PC-3 (cell line): Measurements from ENCODE around the gene PLAGL2.

Source experiments
- EZH2 ChIP-seq: fragments of 300-600 bp; sonication (generic); IDR thresholded peaks from one replicate; pipeline ENCODE4 v1.6.1; 2017; ENCODE audit warnings: antibody characterized with exemption, mild to moderate bottlenecking, low read length; ENCODE audit not compliant: unreplicated experiment
- TF ChIP-seq, protein P1 (sequence below): fragments of 300-600 bp; sonication (generic); conservative IDR thresholded peaks from 2 replicates; pipeline ENCODE4 v1.5.1; 2017; ENCODE audit warnings: antibody characterized with exemption, low read depth, mild to moderate bottlenecking, low read length

GRCh38 chr20:32249030-32249738 is 41.6 kb upstream of the PLAGL2 start:
- TF ChIP-seq, protein P1, sequence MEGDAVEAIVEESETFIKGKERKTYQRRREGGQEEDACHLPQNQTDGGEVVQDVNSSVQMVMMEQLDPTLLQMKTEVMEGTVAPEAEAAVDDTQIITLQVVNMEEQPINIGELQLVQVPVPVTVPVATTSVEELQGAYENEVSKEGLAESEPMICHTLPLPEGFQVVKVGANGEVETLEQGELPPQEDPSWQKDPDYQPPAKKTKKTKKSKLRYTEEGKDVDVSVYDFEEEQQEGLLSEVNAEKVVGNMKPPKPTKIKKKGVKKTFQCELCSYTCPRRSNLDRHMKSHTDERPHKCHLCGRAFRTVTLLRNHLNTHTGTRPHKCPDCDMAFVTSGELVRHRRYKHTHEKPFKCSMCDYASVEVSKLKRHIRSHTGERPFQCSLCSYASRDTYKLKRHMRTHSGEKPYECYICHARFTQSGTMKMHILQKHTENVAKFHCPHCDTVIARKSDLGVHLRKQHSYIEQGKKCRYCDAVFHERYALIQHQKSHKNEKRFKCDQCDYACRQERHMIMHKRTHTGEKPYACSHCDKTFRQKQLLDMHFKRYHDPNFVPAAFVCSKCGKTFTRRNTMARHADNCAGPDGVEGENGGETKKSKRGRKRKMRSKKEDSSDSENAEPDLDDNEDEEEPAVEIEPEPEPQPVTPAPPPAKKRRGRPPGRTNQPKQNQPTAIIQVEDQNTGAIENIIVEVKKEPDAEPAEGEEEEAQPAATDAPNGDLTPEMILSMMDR = no peak
- no peak for TF ChIP-seq EZH2
